Measurements from ENCODE around the gene ST3GAL2.

The ST3GAL2 gene

DNA sequence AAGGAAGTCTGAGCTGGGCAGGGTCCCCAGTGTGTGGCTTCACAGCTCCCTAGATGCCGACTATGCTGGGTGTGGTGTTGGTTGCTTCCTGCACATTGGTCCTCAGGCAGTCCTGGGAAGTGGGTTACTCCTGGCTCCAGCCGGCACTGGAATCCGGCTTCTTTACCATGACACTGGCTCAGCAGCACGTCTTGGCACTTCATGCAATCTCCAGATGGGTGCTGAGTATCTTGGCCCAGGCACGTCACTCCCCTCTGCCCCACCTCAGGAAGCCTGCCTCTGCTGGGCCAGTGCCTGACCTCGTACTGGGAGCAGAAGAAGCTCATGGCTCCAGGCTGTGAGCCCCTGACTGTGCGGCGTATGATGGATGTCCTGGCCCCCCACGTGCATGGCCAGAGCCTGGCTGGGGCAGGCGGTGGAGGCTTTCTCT lies 40.0 kb upstream of the ST3GAL2 start:
- peak; percentile 68 for DNase-seq (ENCODE audit: low read depth)
- TF ChIP-seq, protein P1, sequence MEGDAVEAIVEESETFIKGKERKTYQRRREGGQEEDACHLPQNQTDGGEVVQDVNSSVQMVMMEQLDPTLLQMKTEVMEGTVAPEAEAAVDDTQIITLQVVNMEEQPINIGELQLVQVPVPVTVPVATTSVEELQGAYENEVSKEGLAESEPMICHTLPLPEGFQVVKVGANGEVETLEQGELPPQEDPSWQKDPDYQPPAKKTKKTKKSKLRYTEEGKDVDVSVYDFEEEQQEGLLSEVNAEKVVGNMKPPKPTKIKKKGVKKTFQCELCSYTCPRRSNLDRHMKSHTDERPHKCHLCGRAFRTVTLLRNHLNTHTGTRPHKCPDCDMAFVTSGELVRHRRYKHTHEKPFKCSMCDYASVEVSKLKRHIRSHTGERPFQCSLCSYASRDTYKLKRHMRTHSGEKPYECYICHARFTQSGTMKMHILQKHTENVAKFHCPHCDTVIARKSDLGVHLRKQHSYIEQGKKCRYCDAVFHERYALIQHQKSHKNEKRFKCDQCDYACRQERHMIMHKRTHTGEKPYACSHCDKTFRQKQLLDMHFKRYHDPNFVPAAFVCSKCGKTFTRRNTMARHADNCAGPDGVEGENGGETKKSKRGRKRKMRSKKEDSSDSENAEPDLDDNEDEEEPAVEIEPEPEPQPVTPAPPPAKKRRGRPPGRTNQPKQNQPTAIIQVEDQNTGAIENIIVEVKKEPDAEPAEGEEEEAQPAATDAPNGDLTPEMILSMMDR (conservative IDR thresholded peaks at IDR 0.05; ENCODE audit: low read length): no peak
- H3K4me3 ChIP-seq (ENCODE audit: low read length): no peak overlapping the region

DNA sequence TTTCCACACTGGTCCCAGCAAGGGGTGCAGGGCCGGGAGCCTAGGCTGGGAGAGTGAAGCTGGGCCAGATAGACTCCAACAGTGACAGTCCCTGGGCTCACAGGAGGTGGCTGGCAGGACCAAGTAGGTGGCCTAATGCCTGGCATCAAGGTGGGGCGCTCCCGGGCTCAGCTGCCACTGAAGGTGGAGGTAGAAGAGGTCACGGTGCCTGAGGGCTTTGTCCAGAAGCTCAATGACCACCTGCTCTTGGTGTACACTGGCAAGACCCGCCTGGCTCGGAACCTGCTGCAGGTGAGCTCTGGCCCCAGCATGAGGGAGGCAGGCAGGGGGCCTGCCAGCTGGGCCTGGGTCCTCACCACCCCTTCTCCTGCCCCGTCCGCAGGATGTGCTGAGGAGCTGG lies 39.3 kb upstream of the ST3GAL2 start:
- TF ChIP-seq, protein P1 (conservative IDR thresholded peaks at IDR 0.05; ENCODE audit: low read length): no peak
- no peak for DNase-seq (ENCODE audit: low read depth)

DNA sequence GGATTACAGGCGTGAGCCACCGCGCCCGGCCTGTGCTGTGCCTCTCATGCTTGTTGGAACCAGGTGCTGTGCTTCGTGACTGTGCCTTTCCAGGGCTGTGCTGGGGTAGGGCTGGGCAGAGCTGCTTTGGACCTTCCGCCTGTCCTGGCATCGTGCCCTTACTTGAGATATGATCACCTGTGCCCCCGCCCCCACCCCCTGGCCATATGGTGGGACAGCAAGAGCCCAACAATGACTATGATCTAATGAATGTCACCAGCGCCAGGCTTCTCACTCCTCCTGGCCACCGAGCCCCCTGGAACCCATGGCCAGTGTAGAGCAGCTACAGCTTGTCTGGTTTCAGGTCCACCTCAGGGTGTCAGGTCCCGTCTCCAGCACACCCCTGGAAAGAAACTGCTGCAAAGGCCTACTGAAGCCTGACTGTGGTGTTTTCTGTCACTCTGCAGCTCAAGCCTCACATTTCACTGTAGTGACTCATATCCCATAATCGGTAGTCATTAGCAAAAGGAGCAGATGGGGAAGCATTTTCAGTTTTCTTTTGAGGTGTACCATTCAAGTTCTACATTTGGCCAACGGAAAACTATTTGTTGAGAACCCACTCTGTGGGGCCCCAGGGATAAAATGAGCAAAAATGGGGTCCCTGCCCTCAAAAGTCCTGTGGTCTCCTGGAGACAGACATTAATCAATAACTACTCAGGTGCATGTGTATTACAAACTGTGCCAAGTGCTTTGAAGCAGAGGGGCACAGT lies 37.5 kb upstream of the ST3GAL2 start:
- DNase-seq (ENCODE audit: low read depth): peak; percentile 77
- TF ChIP-seq, protein P1 (conservative IDR thresholded peaks at IDR 0.05; ENCODE audit: low read length): no peak
- no peak overlapping the region for H3K4me3 ChIP-seq (ENCODE audit: low read length)

More for the DNA sequence above, 39.3 kb upstream of the ST3GAL2 start:
- no peak overlapping the region for H3K4me3 ChIP-seq (ENCODE audit: low read length)

DNA sequence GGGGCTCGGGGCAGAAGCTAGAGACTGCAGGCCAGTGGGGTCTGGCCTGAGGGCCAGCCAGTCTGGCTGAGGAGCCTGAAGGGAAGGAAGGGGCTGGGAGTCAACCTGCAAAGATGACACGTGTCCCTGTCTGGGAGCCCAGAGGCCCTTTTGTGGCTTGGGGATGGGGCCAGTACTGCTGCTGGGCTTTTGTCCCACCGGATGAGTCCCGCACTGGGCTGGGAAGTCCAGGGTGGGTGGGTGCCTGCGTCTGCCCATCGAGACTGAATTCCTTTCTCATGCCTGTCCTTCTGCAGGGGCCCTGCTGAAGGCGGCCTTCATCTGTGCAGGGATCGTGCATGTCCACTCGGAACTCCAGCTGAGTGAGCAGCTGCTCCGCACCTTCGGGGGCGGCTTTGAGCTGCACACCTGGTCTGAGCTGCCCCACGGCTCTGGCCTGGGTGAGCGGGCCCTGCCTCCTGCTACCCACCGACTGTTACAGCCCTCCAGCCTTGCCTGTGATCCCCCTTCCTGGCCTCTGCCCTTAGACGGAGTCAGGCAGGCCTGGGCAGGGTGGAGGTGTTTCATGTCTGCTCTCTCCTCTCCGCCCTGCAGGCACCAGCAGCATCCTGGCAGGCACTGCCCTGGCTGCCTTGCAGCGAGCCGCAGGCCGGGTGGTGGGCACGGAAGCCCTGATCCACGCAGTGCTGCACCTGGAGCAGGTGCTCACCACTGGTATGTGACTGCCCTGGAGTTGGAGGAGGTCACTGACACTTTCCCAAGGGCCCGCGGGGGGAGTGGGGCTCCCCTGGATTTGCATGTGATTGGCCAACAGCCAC lies 36.4 kb upstream of the ST3GAL2 start:
- TF ChIP-seq, protein P1 (conservative IDR thresholded peaks at IDR 0.05; ENCODE audit: low read length): no peak
- no peak for DNase-seq (ENCODE audit: low read depth)
- H3K4me3 ChIP-seq (ENCODE audit: low read length): no peak overlapping the region

DNA sequence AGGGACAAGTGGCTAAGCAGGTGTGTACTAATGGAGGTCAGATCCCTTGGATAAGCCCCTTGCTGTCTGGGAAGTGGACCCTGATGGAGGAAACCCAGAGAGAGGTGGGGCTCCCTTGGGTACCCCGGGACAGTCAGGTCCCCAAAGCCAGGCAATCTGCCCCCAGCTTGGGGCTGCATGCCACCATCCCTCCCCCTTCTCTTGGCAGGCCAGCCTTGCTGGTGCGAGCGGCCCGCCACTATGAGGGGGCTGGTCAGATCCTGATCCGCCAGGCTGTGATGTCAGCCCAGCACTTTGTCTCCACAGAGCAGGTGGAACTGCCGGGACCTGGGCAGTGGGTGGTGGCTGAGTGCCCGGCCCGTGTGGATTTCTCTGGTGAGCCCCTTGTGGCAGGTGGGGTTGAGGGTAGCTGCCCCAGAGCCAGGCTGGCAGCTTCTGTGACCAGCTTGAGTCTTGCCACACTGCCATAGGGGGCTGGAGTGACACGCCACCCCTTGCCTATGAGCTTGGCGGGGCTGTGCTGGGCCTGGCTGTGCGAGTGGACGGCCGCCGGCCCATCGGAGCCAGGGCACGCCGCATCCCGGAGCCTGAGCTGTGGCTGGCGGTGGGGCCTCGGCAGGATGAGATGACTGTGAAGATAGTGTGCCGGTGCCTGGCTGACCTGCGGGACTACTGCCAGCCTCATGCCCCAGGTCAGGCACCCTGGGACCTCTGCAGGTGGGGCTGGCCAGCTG lies 35.6 kb upstream of the ST3GAL2 start:
- TF ChIP-seq, protein P1 (conservative IDR thresholded peaks at IDR 0.05; ENCODE audit: low read length): no peak
- DNase-seq (ENCODE audit: low read depth): no peak
- no peak overlapping the region for H3K4me3 ChIP-seq (ENCODE audit: low read length)

DNA sequence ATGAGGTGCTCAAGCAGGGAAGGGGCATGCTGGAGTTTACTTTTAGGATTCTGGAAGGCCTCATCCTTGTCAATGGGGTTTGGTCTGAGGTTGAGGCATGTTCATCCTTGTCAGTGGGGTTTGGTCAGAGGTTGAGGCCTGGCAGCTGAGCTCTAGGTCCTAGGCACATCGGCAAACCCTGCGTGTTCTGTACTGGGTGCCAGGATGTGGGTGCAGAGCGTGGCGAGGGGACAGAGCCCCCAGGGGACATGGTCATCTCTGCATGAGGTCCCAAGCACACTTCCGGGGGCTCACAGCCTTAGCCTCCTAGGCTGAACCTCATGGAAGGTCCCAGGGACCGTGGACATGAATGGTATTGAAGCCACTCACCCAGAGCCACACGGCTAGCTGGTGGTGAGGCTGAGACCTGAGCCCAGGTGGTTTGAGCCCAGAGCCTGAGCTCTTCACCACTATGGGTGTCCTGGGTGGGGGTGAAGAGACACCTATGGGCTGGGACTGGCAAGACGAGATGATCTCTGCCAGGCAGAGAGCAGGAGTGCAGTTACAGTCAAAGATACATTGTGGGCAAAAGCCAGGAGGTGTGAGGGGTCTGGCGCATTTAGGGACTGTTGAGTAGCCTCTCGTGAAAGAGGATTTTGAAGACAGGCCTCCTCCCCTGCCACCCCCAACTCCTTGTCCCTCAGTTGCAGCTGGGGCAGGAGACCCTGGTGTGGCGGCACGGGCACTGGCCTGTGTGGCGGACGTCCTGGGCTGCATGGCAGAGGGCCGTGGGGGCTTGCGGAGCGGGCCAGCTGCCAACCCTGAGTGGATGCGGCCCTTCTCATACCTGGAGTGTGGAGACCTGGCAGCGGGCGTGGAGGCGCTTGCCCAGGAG lies 34.8 kb upstream of the ST3GAL2 start:
- DNase-seq (ENCODE audit: low read depth): no peak
- TF ChIP-seq, protein P1 (conservative IDR thresholded peaks at IDR 0.05; ENCODE audit: low read length): no peak
- H3K4me3 ChIP-seq (ENCODE audit: low read length): no peak overlapping the region

All from AG10803 (cell line).